ENCODE data around the gene BRD2. TPM values are rescaled to one million over a fixed set of nuclear protein-coding genes. Genes with fewer than 3 reads are reported as not detected.
A peak's percentile ranks its signal among the peaks of the same experiment; 100 is the strongest.

BRD2 gene
- total and polyA plus RNA-seq, 7 experiments from 2014 or later: 33.4 to 391 (median 342) TPM

DNA sequence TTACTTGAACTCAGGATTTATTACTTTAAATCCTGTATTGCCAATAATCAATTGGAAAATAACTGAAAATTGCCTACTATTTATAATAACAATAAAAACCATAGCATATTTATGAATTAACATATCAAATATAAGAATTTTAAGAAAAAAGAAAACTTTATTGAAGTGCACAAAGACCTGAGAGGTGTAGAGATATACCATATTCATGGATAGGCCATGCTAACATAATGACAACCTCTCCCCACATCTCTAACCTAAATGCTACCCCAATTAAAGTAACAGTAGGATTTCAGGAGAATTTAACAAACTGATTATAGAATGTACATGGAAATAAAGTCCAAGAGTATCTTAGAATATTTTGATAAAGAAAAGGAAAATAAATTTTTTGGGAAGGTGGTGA, 22.4 kb upstream of the BRD2 start:
- H3K36me3 ChIP-seq (ENCODE audit: control insufficient read depth in 2 of 3, insufficient read depth in 3 of 3, low read length in 3 of 3): no peaks in the 10 kb centered on the region
- ChIA-PET POLR2A (no interaction called here), CTCF (no interaction called here)
- H3K27me3 ChIP-seq (ENCODE audit: control insufficient read depth in 2 of 2, insufficient read depth in 2 of 2, low read length in 2 of 2): no peaks in the 10 kb centered on the region
- no peak overlapping the region for H3K27ac ChIP-seq (ENCODE audit: low read depth, low read length)
- H3K9me3 ChIP-seq (ENCODE audit: control insufficient read depth in 2 of 3, low read length in 3 of 3): no peaks in the 10 kb centered on the region
- no peak for ATAC-seq
- peak overlapping the region in 2 of 10 donors; percentile 54 to 90 for H3K4me3 Mint-ChIP-seq
- no peak for DNase-seq
- no peaks in the 10 kb centered on the region for H3K27me3 Mint-ChIP-seq
- intact Hi-C loops (cut with micrococcal nuclease): no loop called here
- H3K27ac Mint-ChIP-seq: peak overlapping the region in 7 of 9 donors; percentile 9 to 98 (median 96)
- H3K9me3 Mint-ChIP-seq: peaks cover 0 to 3% (median 0%) of the 10 kb centered on the region in 11 donors
- no peak overlapping the region for H3K4me3 ChIP-seq (ENCODE audit: low read length)
- H3K4me1 ChIP-seq (ENCODE audit: control insufficient read depth in 2 of 2, insufficient read depth in 2 of 2, low read length in 2 of 2): peaks cover 46 to 54% of the 10 kb centered on the region in 2 donors
- peaks cover 63 to 83% (median 73%) of the 10 kb centered on the region in 7 donors for H3K4me1 Mint-ChIP-seq
- peaks cover 0 to 12% (median 0%) of the 10 kb centered on the region in 5 donors for H3K36me3 Mint-ChIP-seq

DNA sequence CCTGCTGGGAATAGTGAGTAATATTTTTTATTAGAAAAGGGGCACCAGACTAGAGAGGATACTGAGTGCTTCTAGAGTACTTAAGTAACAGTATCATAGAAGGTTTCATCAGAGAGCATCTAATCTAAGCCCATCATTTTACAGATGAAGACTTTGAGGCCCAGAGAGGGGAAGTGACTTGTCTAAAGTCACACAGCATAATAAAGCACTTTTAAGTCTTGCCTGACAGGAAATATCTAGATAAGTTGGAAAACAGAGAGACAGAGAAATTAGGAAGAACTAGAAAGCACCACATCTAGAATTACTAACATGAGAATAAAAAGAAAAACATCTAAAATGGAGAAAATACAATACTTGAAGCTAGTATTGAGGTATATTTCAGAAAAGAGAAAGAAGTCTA, 21.5 kb upstream of the BRD2 start:
- H3K4me3 ChIP-seq (ENCODE audit: low read length): no peak overlapping the region
- intact Hi-C loops (cut with micrococcal nuclease): loop anchor here (1.0 kb wide), 2 partner anchors 14 to 62 kb away; no protein-coding TSS in a partner anchor
- peaks cover 38 to 50% of the 10 kb centered on the region in 2 donors for H3K4me1 ChIP-seq (ENCODE audit: control insufficient read depth in 2 of 2, insufficient read depth in 2 of 2, low read length in 2 of 2)
- Mint-ChIP-seq H3K27ac (peak overlapping the region in 5 of 9 donors; percentile 3 to 97 (median 53)), H3K4me1 (peaks cover 54 to 74% (median 64%) of the 10 kb centered on the region in 7 donors), H3K4me3 (no peak overlapping the region), H3K36me3 (peaks cover 0 to 12% (median 0%) of the 10 kb centered on the region in 5 donors), H3K9me3 (peaks cover 0 to 3% (median 0%) of the 10 kb centered on the region in 11 donors), H3K27me3 (no peaks in the 10 kb centered on the region)
- DNase-seq: no peak
- H3K27me3 ChIP-seq (ENCODE audit: control insufficient read depth in 2 of 2, insufficient read depth in 2 of 2, low read length in 2 of 2): no peaks in the 10 kb centered on the region
- POLR2A ChIA-PET: interaction anchor here (0.6 to 13.5 kb wide), 4 partner anchors 13 to 102 kb away, joined by 3 to 638 read pairs (median 6); partner anchors contain the start of gene BRD2
- no peak overlapping the region for H3K27ac ChIP-seq (ENCODE audit: low read depth, low read length)
- ATAC-seq: no peak
- H3K36me3 ChIP-seq (ENCODE audit: control insufficient read depth in 2 of 3, insufficient read depth in 3 of 3, low read length in 3 of 3): no peaks in the 10 kb centered on the region
- H3K9me3 ChIP-seq (ENCODE audit: control insufficient read depth in 2 of 3, low read length in 3 of 3): no peaks in the 10 kb centered on the region
- CTCF ChIA-PET: interaction anchor here (0.6 to 13.5 kb wide), 7 partner anchors 9 to 102 kb away, joined by 3 to 411 read pairs (median 6); partner anchors contain the start of gene HLA-DMB

- Histone ChIP-seq H3K27me3 (ENCODE audit: control insufficient read depth in 2 of 2, insufficient read depth in 2 of 2, low read length in 2 of 2) (no peaks in the 10 kb centered on the region), H3K4me3 (ENCODE audit: low read length) (no peak overlapping the region), H3K9me3 (ENCODE audit: control insufficient read depth in 2 of 3, low read length in 3 of 3) (no peaks in the 10 kb centered on the region), H3K36me3 (ENCODE audit: control insufficient read depth in 2 of 3, insufficient read depth in 3 of 3, low read length in 3 of 3) (no peaks in the 10 kb centered on the region), H3K4me1 (ENCODE audit: control insufficient read depth in 2 of 2, insufficient read depth in 2 of 2, low read length in 2 of 2) (peaks cover 32 to 45% of the 10 kb centered on the region in 2 donors), H3K27ac (ENCODE audit: low read depth, low read length) (no peak overlapping the region)
- ChIA-PET CTCF (interaction anchor here (0.6 to 13.5 kb wide), 14 partner anchors 9 to 103 kb away, joined by 3 to 411 read pairs (median 4); partner anchors contain the start of genes BRD2 and HLA-DMB), POLR2A (interaction anchor here (0.6 to 13.5 kb wide), 6 partner anchors 14 to 107 kb away, joined by 3 to 638 read pairs (median 4); partner anchors contain the start of gene BRD2)
- H3K36me3 Mint-ChIP-seq: peaks cover 0 to 13% (median 0%) of the 10 kb centered on the region in 5 donors
- H3K27me3 Mint-ChIP-seq: no peaks in the 10 kb centered on the region
- H3K4me3 Mint-ChIP-seq: no peak overlapping the region
- intact Hi-C loops (cut with micrococcal nuclease): loop anchor here (1.0 kb wide), 2 partner anchors 15 to 63 kb away; no protein-coding TSS in a partner anchor
- ATAC-seq: peak; percentile 37
- H3K4me1 Mint-ChIP-seq: peaks cover 54 to 73% (median 63%) of the 10 kb centered on the region in 7 donors
- peak in 6 of 9 donors; percentile 19 to 54 (median 36) for DNase-seq
- peak overlapping the region in 1 of 9 donors; percentile 47 for H3K27ac Mint-ChIP-seq
- peaks cover 0 to 3% (median 0%) of the 10 kb centered on the region in 11 donors for H3K9me3 Mint-ChIP-seq
Observed at GRCh38 chr6:32947552-32948465, 20.6 kb upstream of the BRD2 start.

- Histone ChIP-seq H3K36me3 (ENCODE audit: control insufficient read depth in 2 of 3, insufficient read depth in 3 of 3, low read length in 3 of 3) (no peaks in the 10 kb centered on the region), H3K27ac (ENCODE audit: low read depth, low read length) (no peak overlapping the region), H3K4me1 (ENCODE audit: control insufficient read depth in 2 of 2, insufficient read depth in 2 of 2, low read length in 2 of 2) (peaks cover 29 to 39% of the 10 kb centered on the region in 2 donors), H3K4me3 (ENCODE audit: low read length) (no peak overlapping the region), H3K9me3 (ENCODE audit: control insufficient read depth in 2 of 3, low read length in 3 of 3) (no peaks in the 10 kb centered on the region), H3K27me3 (ENCODE audit: control insufficient read depth in 2 of 2, insufficient read depth in 2 of 2, low read length in 2 of 2) (no peaks in the 10 kb centered on the region)
- intact Hi-C loops (cut with micrococcal nuclease): no loop called here
- Mint-ChIP-seq H3K4me1 (peaks cover 55 to 73% (median 64%) of the 10 kb centered on the region in 7 donors), H3K36me3 (peaks cover 0 to 13% (median 0%) of the 10 kb centered on the region in 5 donors), H3K27me3 (no peaks in the 10 kb centered on the region), H3K4me3 (peak overlapping the region in 1 of 10 donors; percentile 11), H3K27ac (peak overlapping the region in 1 of 9 donors; percentile 33), H3K9me3 (peaks cover 0 to 3% (median 0%) of the 10 kb centered on the region in 11 donors)
- ChIA-PET POLR2A (interaction anchor here (1.4 to 13.5 kb wide), 3 partner anchors 9 to 26 kb away, joined by 3 to 638 read pairs (median 3); partner anchors contain the start of genes BRD2 and HLA-DMB), CTCF (interaction anchor here (0.6 to 13.5 kb wide), 5 partner anchors 7 to 738 kb away, joined by 3 to 411 read pairs (median 4); partner anchors contain the start of gene HLA-DMB)
- ATAC-seq (no peak), DNase-seq (no peak)
Observed at GRCh38 chr6:32949113-32949512, 19.3 kb upstream of the BRD2 start.

DNA sequence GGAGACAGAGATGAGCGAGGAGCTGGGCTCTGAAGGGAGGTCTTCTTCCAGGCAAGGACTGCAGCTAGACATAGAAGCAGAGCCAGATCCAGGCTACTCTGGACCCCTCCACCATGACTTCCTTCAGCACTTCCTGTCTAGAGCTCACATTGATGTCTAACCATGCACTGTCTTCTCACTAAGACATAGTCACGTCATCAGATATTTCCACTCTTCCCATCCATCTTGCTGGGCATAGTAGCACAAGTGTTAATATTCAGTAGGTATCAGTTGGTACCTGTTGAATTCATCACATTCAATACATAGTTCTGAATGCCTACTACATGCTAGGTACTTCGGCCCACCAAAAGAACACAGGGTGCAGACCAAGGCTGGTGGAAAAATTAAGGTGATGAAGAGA, 18.4 kb upstream of the BRD2 start:
- H3K27ac Mint-ChIP-seq: peak overlapping the region in 3 of 9 donors; percentile 4 to 52 (median 38)
- POLR2A ChIA-PET: interaction anchor here (0.8 to 13.5 kb wide), 7 partner anchors 10 to 123 kb away, joined by 3 to 638 read pairs (median 3); partner anchors contain the start of genes BRD2 and HLA-DMB
- Histone ChIP-seq H3K36me3 (ENCODE audit: control insufficient read depth in 2 of 3, insufficient read depth in 3 of 3, low read length in 3 of 3) (no peaks in the 10 kb centered on the region), H3K27me3 (ENCODE audit: control insufficient read depth in 2 of 2, insufficient read depth in 2 of 2, low read length in 2 of 2) (no peaks in the 10 kb centered on the region), H3K9me3 (ENCODE audit: control insufficient read depth in 2 of 3, low read length in 3 of 3) (no peaks in the 10 kb centered on the region), H3K4me3 (ENCODE audit: low read length) (no peak overlapping the region), H3K4me1 (ENCODE audit: control insufficient read depth in 2 of 2, insufficient read depth in 2 of 2, low read length in 2 of 2) (peaks cover 24 to 30% of the 10 kb centered on the region in 2 donors), H3K27ac (ENCODE audit: low read depth, low read length) (no peak overlapping the region)
- no peak for DNase-seq
- peak overlapping the region in 4 of 10 donors; percentile 4 to 13 (median 9) for H3K4me3 Mint-ChIP-seq
- peaks cover 0 to 3% (median 0%) of the 10 kb centered on the region in 11 donors for H3K9me3 Mint-ChIP-seq
- CTCF ChIA-PET: interaction anchor here (0.6 to 13.5 kb wide), 6 partner anchors 12 to 212 kb away, joined by 3 to 411 read pairs (median 4); partner anchors contain the start of genes BRD2 and HLA-DMB
- peaks cover 50 to 72% (median 64%) of the 10 kb centered on the region in 7 donors for H3K4me1 Mint-ChIP-seq
- intact Hi-C loops (cut with micrococcal nuclease): no loop called here
- H3K36me3 Mint-ChIP-seq: peaks cover 0 to 13% (median 0%) of the 10 kb centered on the region in 5 donors
- H3K27me3 Mint-ChIP-seq: no peaks in the 10 kb centered on the region
- ATAC-seq: no peak

DNA sequence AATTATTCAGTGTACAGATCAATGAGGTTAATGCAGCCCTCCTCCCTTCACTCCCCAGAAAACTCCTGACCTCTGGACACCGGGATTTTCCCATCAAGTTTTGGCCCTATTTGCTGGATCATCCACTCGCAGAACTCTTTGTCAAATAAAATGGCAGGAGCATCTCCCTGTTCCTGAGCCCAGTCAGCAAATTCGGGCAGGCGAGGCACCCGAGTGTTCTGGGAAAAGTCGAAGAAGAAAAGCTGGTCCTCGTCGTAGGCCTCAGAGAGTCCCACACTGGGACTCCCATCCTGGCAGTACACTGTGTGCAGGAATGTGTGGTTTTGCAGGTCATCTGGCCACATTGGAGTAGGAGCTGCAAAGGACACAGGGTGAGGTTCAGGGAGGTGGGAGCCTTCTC, 17.9 kb upstream of the BRD2 start:
- H3K36me3 ChIP-seq (ENCODE audit: control insufficient read depth in 2 of 3, insufficient read depth in 3 of 3, low read length in 3 of 3): no peaks in the 10 kb centered on the region
- peaks cover 26% of the 10 kb centered on the region in 2 donors for H3K4me1 ChIP-seq (ENCODE audit: control insufficient read depth in 2 of 2, insufficient read depth in 2 of 2, low read length in 2 of 2)
- no peak overlapping the region for H3K4me3 ChIP-seq (ENCODE audit: low read length)
- H3K36me3 Mint-ChIP-seq: peaks cover 0 to 11% (median 0%) of the 10 kb centered on the region in 5 donors
- H3K4me3 Mint-ChIP-seq: peak overlapping the region in 4 of 10 donors; percentile 4 to 13 (median 9)
- H3K27ac Mint-ChIP-seq: no peak overlapping the region
- H3K27ac ChIP-seq (ENCODE audit: low read depth, low read length): no peak overlapping the region
- CTCF ChIA-PET: interaction anchor here (0.6 to 13.5 kb wide), 8 partner anchors 13 to 213 kb away, joined by 3 to 411 read pairs (median 4); partner anchors contain the start of genes BRD2 and HLA-DMB
- intact Hi-C loops (cut with micrococcal nuclease): no loop called here
- no peaks in the 10 kb centered on the region for H3K27me3 ChIP-seq (ENCODE audit: control insufficient read depth in 2 of 2, insufficient read depth in 2 of 2, low read length in 2 of 2)
- H3K9me3 ChIP-seq (ENCODE audit: control insufficient read depth in 2 of 3, low read length in 3 of 3): no peaks in the 10 kb centered on the region
- POLR2A ChIA-PET: interaction anchor here (0.8 to 13.5 kb wide), 7 partner anchors 10 to 124 kb away, joined by 3 to 638 read pairs (median 3); partner anchors contain the start of genes BRD2 and HLA-DMB
- ATAC-seq (no peak), DNase-seq (no peak)
- H3K9me3 Mint-ChIP-seq: peaks cover 0 to 3% (median 0%) of the 10 kb centered on the region in 11 donors
- peaks cover 50 to 72% (median 64%) of the 10 kb centered on the region in 7 donors for H3K4me1 Mint-ChIP-seq
- no peaks in the 10 kb centered on the region for H3K27me3 Mint-ChIP-seq
